HEK293T (cell line): ENCODE results near the gene MAGEF1.

Source experiments
- ELF4 ChIP-seq: fragments of 450-650 bp; IDR thresholded peaks from 2 replicates; pipeline ENCODE4 v1.6.1; 2017; ENCODE audit warnings: antibody characterized with exemption
- FOXA1 ChIP-seq: fragments of 450-650 bp; IDR thresholded peaks from 2 replicates; pipeline ENCODE4 v1.6.1; 2016; ENCODE audit warnings: mild to moderate bottlenecking
- FOXK2 ChIP-seq: fragments of 450-650 bp; IDR thresholded peaks from 2 replicates; pipeline ENCODE4 v1.6.1; 2016; ENCODE audit warnings: mild to moderate bottlenecking
- FOXM1 ChIP-seq: fragments of 450-650 bp; IDR thresholded peaks from 2 replicates; pipeline ENCODE4 v1.6.1; 2017; ENCODE audit warnings: mild to moderate bottlenecking, borderline replicate concordance
- HDGF ChIP-seq: fragments of 450-650 bp; IDR thresholded peaks from 2 replicates; pipeline ENCODE4 v1.6.1; 2017; ENCODE audit warnings: antibody characterized with exemption, borderline replicate concordance
- SP1 ChIP-seq: fragments of 450-650 bp; IDR thresholded peaks from 2 replicates; pipeline ENCODE4 v1.6.1; 2017
- TARDBP ChIP-seq: fragments of 450-650 bp; IDR thresholded peaks from 2 replicates; pipeline ENCODE4 v1.6.1; 2016
- ZNF384 ChIP-seq: fragments of 450-650 bp; IDR thresholded peaks from 2 replicates; pipeline ENCODE4 v1.6.1; 2016

DNA sequence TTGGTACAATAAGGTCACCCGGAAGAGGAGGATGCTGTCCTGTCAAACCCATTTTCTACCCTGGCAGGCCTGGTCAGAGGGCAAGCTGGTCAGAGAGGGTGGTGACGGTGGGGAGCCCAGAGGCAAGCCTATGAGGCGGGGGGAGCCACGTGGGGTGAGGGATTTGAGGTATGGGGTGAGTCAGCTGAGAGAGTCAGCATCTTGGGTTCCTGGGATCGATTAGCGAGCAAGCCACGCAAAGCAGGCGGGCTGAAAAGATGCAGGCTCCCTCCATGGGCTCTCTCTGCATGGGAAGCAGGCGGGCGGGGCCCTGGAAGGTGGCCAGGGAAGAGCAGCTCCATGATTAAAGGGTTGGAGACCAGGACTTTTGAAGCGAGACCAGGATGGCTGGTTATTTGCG lies 48.1 kb downstream of the MAGEF1 start:
- TF ChIP-seq ZNF384 = no peak
- no peak for TF ChIP-seq FOXM1
- no peak for TF ChIP-seq HDGF
- TF ChIP-seq TARDBP = no peak
- TF ChIP-seq SP1 = no peak
- TF ChIP-seq FOXK2 = no peak
- no peak for TF ChIP-seq ELF4
- TF ChIP-seq FOXA1 = no peak
